ENCODE results near the gene UCKL1.

GRCh38 chr20:63929071-63929470 lies 27.1 kb downstream of the UCKL1 start:
- TF ChIP-seq EZH2 (IDR thresholded peaks at IDR 0.05; ENCODE audit: low read depth): no peak
- TF ChIP-seq, protein P1, sequence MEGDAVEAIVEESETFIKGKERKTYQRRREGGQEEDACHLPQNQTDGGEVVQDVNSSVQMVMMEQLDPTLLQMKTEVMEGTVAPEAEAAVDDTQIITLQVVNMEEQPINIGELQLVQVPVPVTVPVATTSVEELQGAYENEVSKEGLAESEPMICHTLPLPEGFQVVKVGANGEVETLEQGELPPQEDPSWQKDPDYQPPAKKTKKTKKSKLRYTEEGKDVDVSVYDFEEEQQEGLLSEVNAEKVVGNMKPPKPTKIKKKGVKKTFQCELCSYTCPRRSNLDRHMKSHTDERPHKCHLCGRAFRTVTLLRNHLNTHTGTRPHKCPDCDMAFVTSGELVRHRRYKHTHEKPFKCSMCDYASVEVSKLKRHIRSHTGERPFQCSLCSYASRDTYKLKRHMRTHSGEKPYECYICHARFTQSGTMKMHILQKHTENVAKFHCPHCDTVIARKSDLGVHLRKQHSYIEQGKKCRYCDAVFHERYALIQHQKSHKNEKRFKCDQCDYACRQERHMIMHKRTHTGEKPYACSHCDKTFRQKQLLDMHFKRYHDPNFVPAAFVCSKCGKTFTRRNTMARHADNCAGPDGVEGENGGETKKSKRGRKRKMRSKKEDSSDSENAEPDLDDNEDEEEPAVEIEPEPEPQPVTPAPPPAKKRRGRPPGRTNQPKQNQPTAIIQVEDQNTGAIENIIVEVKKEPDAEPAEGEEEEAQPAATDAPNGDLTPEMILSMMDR (conservative IDR thresholded peaks at IDR 0.05): no peak

Data from PC-9 (cell line).